ENCODE data around the gene EEFSEC.

Gene EEFSEC

DNA sequence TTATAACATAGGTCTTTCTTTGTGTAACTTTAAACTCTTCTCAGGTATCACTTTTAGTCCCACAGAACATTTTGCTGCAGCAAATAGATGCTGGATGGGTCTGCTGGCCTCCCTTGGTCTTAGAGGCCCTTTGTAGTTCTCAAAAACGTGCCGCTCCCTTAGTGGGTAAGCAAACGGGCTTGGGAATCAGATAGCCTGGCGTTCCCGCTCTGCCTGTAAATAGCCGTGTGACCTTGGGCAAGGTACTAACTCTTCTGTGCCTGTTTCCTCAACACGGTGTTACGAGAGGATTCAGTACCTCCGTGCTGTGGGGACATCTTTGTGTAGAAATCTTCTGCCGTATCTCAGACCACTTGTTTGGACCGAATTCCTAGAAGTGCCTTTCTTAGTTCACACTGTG, 249.0 kb downstream of the EEFSEC start:
- Mint-ChIP-seq H3K4me3 (no peak overlapping the region), H3K4me1 (peaks cover 46% of the 10 kb centered on the region), H3K27me3 (ENCODE audit: low read depth) (peaks cover 4% of the 10 kb centered on the region), H3K36me3 (ENCODE audit: low read depth) (no peaks in the 10 kb centered on the region), H3K27ac (peak overlapping the region in 1 of 3 experiments; percentile 76), H3K9me3 (no peaks in the 10 kb centered on the region)
- TF ChIP-seq, protein P1, sequence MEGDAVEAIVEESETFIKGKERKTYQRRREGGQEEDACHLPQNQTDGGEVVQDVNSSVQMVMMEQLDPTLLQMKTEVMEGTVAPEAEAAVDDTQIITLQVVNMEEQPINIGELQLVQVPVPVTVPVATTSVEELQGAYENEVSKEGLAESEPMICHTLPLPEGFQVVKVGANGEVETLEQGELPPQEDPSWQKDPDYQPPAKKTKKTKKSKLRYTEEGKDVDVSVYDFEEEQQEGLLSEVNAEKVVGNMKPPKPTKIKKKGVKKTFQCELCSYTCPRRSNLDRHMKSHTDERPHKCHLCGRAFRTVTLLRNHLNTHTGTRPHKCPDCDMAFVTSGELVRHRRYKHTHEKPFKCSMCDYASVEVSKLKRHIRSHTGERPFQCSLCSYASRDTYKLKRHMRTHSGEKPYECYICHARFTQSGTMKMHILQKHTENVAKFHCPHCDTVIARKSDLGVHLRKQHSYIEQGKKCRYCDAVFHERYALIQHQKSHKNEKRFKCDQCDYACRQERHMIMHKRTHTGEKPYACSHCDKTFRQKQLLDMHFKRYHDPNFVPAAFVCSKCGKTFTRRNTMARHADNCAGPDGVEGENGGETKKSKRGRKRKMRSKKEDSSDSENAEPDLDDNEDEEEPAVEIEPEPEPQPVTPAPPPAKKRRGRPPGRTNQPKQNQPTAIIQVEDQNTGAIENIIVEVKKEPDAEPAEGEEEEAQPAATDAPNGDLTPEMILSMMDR (IDR thresholded peaks at IDR 0.05; ENCODE audit: unreplicated experiment in 3 of 3), result no peak

DNA sequence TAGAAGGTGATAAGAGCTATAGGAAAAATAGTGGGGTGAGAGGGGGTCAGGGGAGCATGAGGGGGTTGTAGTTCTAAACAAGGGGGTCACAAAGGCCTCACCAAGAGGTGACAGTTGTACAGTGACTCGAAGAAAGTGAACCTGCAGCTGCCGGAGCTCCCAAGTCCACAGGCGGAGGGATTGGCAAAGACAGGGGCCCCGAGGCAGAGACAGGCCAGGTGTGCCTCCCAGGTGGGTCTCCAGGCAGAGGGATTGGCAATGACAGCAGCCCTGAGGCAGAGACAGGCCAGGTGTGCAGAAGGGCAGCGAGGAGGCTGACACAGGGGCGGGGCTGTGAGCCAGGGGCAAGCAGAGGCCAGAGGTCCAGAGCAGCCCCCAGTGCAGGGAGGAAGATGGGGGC, 249.7 kb downstream of the EEFSEC start:
- H3K4me1 Mint-ChIP-seq, result peaks cover 39% of the 10 kb centered on the region
- H3K9me3 Mint-ChIP-seq, result no peaks in the 10 kb centered on the region
- TF ChIP-seq, protein P1 (IDR thresholded peaks at IDR 0.05; ENCODE audit: unreplicated experiment in 3 of 3), result no peak
- H3K36me3 Mint-ChIP-seq (ENCODE audit: low read depth), result no peaks in the 10 kb centered on the region
- no peak overlapping the region for H3K27ac Mint-ChIP-seq
- peaks cover 4% of the 10 kb centered on the region for H3K27me3 Mint-ChIP-seq (ENCODE audit: low read depth)
- no peak overlapping the region for H3K4me3 Mint-ChIP-seq

DNA sequence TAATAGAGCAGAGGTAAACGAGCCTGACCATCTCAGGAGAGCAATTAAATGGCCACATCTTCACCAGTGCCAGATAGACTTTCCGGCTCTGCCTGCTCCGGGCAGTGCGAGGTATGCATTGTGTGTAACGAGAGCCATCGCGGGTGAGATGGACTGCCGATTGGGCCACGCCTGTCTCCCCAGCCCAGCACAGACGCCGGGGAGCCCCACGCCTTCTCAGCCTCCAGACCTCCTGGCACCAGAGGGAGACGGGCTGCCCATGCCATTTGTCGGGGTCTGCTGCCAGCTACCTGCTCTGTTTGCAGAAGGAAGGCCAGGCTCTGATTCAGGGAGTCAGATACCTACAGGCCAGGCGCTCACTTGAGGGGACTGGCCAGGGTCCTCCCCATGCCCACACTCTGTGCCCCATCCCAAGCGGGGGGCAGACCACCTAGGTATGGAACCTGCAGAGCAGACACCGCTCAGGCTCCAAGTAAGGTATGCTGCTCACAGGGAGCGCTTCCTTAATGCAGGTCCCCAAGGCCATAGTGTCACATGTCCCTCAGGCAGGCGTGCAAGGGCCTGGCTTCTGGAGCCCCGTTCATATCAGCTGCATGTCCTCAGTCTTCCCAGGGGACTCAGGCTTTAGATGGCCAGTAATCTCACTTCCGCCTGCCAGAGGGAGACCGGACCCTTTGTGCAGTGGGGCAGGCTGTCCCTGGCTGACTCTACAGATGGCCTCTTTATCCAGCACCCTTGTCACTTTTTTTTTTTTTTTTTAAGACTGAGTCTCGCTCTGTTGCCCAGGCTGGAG, 251.2 kb downstream of the EEFSEC start:
- H3K36me3 Mint-ChIP-seq (ENCODE audit: low read depth), result no peaks in the 10 kb centered on the region
- no peak overlapping the region for H3K27ac Mint-ChIP-seq
- peaks cover 34% of the 10 kb centered on the region for H3K4me1 Mint-ChIP-seq
- H3K4me3 Mint-ChIP-seq, result no peak overlapping the region
- no peaks in the 10 kb centered on the region for H3K9me3 Mint-ChIP-seq
- H3K27me3 Mint-ChIP-seq (ENCODE audit: low read depth), result peaks cover 5% of the 10 kb centered on the region
- TF ChIP-seq, protein P1 (IDR thresholded peaks at IDR 0.05; ENCODE audit: unreplicated experiment in 3 of 3), result no peak

DNA sequence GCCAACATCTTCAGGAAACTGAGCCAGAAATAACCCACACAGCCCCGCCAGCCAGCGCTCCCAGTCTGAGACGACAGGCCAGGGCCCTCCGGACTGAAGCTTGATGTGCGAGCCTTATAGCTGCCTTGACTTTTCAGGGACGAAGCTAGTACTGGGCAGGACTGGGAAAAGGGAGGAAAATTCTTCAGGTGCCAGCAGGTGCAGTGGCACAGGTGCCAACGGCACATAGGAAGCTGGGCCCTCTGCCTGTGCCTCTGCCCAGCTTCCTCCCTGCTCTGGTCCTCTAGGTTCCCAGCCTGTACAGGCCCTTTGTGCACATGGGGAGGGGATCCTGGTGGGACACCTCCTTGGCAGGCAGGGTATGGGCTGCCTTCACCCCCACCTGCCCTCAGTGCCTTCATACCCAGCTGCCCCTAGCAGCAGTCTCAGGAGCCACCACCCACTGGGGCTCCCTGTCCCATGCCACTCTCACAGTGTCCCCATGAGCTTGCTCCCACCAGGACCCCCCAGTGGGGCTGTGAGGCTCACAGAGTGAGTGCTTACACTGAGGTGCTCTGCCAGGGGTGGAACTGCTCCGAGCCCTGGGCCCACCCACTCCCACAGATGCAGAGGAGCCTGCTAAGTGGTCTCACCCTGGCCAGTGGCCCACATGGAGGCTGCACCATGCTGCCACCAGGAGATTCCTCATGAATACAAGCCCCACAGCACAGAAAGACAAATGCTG, 252.4 kb downstream of the EEFSEC start:
- H3K9me3 Mint-ChIP-seq, result no peaks in the 10 kb centered on the region
- no peak overlapping the region for H3K4me3 Mint-ChIP-seq
- H3K4me1 Mint-ChIP-seq, result peaks cover 30% of the 10 kb centered on the region
- TF ChIP-seq, protein P1 (IDR thresholded peaks at IDR 0.05; ENCODE audit: unreplicated experiment in 3 of 3), result no peak
- no peak overlapping the region for H3K27ac Mint-ChIP-seq
- peaks cover 6% of the 10 kb centered on the region for H3K27me3 Mint-ChIP-seq (ENCODE audit: low read depth)
- no peaks in the 10 kb centered on the region for H3K36me3 Mint-ChIP-seq (ENCODE audit: low read depth)

DNA sequence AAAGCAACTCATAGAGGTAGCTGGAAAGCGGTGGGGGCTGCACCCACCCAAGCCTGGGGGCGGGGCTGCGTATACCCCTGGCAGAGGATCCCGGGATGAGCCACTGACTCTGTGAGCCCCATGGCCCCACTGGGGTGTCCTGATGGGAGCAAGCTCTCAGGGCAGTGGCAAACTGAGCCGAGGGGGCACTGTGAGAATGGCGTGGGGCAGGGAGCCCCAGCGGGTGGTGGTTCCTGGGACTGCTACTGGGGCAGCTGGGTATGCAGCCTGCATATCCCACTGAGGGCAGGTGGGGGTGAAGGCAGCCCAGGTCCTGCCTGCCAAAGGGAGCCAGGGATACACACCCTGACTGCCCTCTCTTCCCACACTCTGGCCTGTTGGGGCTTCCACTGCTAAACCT, 254.0 kb downstream of the EEFSEC start:
- peak overlapping the region in 1 of 3 experiments; percentile 51 for H3K27ac Mint-ChIP-seq
- peaks cover 6% of the 10 kb centered on the region for H3K27me3 Mint-ChIP-seq (ENCODE audit: low read depth)
- peaks cover 32% of the 10 kb centered on the region for H3K4me1 Mint-ChIP-seq
- H3K36me3 Mint-ChIP-seq (ENCODE audit: low read depth), result no peaks in the 10 kb centered on the region
- H3K4me3 Mint-ChIP-seq, result no peak overlapping the region
- no peaks in the 10 kb centered on the region for H3K9me3 Mint-ChIP-seq
- TF ChIP-seq, protein P1 (IDR thresholded peaks at IDR 0.05; ENCODE audit: unreplicated experiment in 3 of 3), result no peak

All from nephron (organoid).